Right renal cortex interstitium (tissue), 3 donors: ENCODE measurements around the gene SEMA5A. TPM values are rescaled to one million over a fixed set of nuclear protein-coding genes. Genes with fewer than 3 reads are reported as not detected.

Source experiments
- DNase-seq, 3 donors: peaks; one replicate each; pipeline ENCODE4 v3.0.0-alpha.2; 2013; ENCODE audit warnings: low read depth in 3 of 3, low spot score in 2 of 3
- polyA plus RNA-seq, 3 donors: library from polyadenylated mRNA; unstranded; fragments of 120-200 nt; gene quantifications; one replicate each; pipeline ENCODE4 v1.2.1, GENCODE V29; 2013; ENCODE audit not compliant: insufficient read length in 3 of 3

Gene SEMA5A
- polyA plus RNA-seq, 3 donors = 40.3 to 44.9 (median 40.9) TPM

GRCh38 chr5:9284781-9285307 is 261.0 kb downstream of the SEMA5A start:
- DNase-seq = no peak

DNA sequence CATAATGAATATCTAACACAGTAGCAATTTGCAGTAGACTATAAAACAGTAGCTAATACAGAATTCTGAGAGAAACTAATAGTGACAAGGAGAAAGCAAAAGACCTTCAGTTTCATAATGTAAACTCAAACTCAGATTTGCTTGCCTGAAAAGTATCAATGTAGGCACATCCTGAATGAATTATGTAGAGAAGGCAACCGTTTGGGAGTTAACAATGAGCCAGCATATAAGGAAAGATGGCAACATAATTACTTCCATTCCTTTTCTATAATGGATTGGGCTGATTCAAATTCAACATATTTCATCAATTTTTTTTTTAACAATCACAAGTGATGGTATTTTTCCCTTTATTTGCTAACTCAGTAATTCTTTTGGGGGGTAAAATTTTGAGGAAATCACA is 261.6 kb downstream of the SEMA5A start:
- DNase-seq = no peak

GRCh38 chr5:9283473-9283872 is 262.4 kb downstream of the SEMA5A start:
- DNase-seq = no peak

DNA sequence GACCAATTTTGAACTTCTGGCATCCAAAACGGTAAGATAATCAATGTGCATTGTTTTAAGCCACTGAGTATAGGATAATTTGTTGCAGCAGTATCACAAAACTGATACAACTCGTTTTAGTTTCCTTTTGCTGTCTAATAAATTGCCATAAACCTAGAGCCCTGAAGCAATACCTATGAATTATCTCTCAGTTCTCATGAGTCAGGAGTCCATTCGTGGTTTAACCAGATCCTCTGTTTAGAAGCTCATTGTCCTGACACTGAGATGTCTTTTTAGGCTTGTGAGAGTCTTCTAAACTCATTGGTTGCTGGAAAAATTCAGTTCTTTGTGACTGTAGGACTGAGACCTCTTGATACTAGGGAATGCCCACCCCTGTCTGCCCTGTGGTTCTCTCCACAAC is 262.9 kb downstream of the SEMA5A start:
- DNase-seq = no peak

- no peak for DNase-seq
These were observed 263.7 kb downstream of the SEMA5A start for GRCh38 chr5:9282211-9282610.

- DNase-seq = no peak
These were observed 266.1 kb downstream of the SEMA5A start for GRCh38 chr5:9279774-9280173.

- no peak for DNase-seq
These were observed 266.8 kb downstream of the SEMA5A start for GRCh38 chr5:9278921-9279603.

DNA sequence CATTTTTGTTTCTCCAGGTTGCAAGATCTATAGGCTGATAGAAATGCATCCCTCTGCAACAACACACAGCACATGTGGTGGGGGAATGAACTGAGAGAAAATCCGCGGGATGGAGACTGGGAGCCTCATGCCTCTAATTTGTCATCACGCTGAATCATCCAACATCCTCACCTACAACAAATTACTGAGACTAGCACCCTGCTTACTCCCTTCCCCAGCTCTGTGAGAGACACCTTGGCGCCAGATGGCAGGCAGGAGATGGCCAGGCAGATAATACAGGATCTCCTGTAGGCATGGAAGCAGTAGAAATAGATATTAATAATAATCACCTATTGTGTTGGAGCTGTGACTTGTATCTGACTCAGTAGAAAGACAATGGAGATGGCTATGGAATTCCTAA is 276.9 kb downstream of the SEMA5A start:
- DNase-seq = no peak

GRCh38 chr5:9268226-9268625 is 277.6 kb downstream of the SEMA5A start:
- no peak for DNase-seq

- no peak for DNase-seq
These were observed 280.2 kb downstream of the SEMA5A start for GRCh38 chr5:9265441-9266287.

- no peak for DNase-seq
These were observed 281.6 kb downstream of the SEMA5A start for GRCh38 chr5:9264301-9264700.

GRCh38 chr5:9263656-9264055 is 282.2 kb downstream of the SEMA5A start:
- no peak for DNase-seq

DNA sequence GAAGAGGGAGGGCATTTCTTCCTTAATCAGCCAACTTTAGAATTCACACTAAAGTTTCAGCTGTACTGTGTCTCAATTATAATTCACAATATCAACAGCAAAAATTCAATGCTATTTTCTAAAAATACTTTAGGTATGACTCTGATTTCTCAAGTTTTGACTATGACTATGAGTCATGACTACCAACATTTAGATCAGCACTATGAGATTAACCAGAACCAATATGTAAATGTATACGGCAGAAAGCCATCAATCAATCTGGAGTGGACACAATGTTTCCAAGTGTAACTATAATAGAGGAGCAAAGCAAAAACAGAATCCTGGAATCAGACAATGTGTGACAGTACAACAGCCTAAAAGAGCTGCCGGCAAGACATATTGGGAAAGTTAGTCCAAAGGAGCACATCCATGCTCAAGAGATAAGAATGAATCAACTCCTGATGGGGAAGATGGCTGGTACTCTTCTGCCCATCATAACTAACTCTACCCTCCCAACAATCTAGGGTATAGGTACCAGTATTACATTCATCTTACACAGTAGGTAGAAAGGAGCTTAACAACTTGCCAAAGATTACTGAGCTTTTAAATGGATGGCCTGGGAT is 294.4 kb downstream of the SEMA5A start:
- no peak for DNase-seq

- DNase-seq = no peak
These were observed 296.6 kb downstream of the SEMA5A start for GRCh38 chr5:9249231-9249630.

GRCh38 chr5:9245071-9245470 is 300.8 kb downstream of the SEMA5A start:
- DNase-seq = no peak

DNA sequence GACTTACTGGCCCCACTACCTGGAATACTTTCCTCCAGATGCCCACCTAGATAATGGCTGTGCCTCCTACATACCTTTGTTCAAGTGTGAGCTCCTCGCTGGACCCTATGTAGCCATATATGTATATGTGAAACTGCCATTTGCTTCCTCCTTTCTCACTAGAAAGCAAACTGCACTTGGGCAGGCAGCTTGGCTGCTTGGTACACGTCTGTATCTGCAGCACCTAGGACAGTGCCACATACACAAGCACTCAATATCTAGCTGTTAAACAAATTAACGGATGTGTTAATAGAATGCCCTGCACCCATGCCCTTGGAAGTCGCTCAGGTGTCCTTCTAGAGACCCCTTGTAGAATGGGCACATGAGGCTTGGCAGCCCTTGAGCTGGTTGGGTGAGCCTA is 301.5 kb downstream of the SEMA5A start:
- DNase-seq = no peak

DNA sequence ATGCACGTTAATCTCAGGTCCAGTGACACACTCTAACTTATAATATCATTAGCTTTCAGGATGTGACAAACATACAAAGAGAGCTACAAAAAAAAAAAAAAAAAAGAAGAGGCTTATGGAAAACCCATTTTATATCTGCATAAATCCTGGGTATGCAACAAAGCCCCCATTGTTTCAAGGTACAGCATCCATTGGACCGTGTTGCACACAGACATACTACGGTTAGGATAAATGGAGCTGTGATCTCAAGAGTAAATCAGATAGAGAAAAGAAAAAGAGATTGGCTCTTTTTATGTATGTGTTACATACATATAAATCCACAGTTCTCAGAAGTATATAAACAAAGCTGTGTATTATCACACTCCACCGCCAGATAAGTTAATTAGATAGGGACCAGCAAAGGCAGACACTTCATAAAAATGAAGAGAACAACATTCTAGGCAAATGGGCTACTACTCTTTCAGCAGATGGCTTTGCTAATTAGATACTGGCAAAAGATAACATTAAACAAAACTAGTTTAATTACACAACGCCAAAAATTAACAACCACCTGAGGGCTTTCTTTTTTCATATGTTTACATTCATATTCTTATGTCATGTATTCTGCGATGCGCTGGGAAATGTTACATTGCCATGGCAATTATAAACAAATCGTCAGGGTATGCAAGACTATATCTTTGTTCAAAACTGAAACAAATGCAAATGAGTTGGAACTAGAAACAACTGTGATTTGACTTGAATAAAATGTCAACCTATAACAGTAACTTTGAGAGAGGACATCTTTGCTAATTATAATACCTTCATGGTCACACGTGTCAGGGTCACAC is 304.2 kb downstream of the SEMA5A start:
- DNase-seq = no peak

DNA sequence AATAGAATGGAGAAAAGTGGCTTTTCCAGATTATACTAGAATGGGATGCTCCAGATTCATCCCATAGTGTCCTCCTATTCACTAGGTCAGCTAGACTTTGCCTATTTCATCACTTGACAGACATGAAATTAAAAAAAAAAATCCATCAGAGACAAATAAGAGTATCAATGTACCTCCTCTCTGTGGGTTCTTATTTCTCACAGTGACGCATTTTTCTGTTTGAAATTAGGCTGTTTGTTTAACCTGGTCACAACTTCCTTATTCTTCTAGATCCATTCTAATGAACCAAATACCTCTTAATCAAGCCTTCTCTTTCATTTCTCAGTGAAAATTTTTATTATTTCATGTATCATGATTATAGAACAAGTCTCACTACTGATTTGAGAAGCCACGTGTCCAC is 305.4 kb downstream of the SEMA5A start:
- DNase-seq = no peak

DNA sequence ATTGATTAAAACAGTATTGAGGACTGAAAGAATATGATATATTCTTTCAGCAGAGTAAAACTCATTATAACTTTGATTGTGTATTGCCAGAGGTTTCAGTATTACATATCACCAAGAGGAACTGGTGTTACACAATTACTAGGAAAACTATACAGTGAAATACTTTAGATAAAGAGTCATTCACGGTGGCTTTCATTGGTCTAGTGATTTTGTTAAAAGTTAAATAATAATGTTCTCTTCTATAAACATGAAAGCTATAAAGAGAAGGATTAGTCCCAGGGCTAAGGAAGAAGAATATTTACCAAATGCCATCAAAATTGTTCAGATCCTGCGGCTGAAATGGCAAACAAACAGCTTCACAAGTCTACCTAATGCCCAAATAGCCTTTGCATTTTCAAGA is 306.2 kb downstream of the SEMA5A start:
- no peak for DNase-seq

GRCh38 chr5:9239071-9239470 is 306.8 kb downstream of the SEMA5A start:
- no peak for DNase-seq

DNA sequence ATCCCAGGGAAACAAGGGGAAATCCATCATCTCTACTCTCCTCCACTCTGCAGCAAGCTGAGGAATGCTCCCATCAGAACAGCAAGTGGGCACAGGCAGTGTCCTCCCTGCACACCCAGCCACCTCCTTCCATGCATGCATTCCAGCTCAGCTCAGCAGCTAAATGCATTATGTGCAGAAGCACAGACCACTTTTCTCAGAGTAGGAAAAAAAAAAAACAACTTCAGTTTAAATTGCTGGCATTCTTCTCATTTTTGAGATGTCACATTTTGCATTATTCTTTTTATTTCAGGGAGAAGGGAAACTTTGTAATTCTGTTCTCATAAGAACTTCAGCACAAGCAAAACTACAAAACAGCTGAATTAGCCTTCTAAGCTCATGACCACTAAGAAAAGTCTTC is 312.2 kb downstream of the SEMA5A start:
- DNase-seq = no peak
